C4-2B (cell line): ENCODE results near the gene TALDO1.

Source experiments
- ZFX ChIP-seq: fragments of 450-650 bp; IDR thresholded peaks from 2 replicates; pipeline ENCODE4 v1.6.1; 2017
- TF ChIP-seq, protein P1 (sequence below): fragments of 450-650 bp; conservative IDR thresholded peaks from 2 replicates; pipeline ENCODE4 v1.5.1; 2017; ENCODE audit warnings: mild to moderate bottlenecking

DNA sequence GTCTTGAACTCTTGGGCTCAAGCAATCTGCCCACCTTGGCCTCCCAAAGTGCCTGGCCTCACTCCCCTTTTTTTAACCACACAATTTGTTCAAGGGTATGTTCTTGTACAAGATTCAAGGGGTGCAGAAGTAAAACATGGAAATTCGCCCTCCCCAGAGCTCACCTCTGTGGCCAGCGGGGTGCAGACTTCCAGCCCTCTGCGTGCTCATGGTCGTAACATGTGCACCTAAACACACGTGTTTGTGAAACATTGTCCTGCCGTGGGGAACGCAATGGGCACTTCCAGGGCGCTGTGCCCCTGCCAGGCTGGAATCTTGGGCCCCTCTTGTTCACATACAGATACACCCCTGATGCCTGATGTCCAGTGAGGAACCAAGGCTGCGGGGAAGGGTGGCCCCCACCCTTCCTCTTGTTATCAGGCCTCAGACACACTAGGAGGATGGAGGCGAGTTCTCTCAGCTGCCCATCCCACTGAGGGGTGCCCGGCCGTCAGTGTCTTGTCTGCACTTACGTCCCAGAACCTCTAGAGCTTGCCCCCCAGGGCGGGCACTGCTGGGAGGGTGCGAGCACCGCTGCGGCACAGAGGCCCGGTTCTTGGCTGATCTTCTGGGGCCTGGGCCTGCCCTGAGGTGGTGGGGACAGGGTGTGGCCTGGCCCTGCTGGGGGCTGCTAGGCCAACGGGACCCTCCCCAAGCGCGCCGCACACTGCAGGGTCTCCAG is 45.4 kb upstream of the TALDO1 start:
- TF ChIP-seq, protein P1, sequence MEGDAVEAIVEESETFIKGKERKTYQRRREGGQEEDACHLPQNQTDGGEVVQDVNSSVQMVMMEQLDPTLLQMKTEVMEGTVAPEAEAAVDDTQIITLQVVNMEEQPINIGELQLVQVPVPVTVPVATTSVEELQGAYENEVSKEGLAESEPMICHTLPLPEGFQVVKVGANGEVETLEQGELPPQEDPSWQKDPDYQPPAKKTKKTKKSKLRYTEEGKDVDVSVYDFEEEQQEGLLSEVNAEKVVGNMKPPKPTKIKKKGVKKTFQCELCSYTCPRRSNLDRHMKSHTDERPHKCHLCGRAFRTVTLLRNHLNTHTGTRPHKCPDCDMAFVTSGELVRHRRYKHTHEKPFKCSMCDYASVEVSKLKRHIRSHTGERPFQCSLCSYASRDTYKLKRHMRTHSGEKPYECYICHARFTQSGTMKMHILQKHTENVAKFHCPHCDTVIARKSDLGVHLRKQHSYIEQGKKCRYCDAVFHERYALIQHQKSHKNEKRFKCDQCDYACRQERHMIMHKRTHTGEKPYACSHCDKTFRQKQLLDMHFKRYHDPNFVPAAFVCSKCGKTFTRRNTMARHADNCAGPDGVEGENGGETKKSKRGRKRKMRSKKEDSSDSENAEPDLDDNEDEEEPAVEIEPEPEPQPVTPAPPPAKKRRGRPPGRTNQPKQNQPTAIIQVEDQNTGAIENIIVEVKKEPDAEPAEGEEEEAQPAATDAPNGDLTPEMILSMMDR, result no peak
- no peak for TF ChIP-seq ZFX
